Measurements from ENCODE around the gene RGL4.
"Not testable (repeated sequence)": the region's sequence is repeated elsewhere in the genome, so short reads cannot be mapped to it uniquely, and the experiment has no call there.

The RGL4 gene

DNA sequence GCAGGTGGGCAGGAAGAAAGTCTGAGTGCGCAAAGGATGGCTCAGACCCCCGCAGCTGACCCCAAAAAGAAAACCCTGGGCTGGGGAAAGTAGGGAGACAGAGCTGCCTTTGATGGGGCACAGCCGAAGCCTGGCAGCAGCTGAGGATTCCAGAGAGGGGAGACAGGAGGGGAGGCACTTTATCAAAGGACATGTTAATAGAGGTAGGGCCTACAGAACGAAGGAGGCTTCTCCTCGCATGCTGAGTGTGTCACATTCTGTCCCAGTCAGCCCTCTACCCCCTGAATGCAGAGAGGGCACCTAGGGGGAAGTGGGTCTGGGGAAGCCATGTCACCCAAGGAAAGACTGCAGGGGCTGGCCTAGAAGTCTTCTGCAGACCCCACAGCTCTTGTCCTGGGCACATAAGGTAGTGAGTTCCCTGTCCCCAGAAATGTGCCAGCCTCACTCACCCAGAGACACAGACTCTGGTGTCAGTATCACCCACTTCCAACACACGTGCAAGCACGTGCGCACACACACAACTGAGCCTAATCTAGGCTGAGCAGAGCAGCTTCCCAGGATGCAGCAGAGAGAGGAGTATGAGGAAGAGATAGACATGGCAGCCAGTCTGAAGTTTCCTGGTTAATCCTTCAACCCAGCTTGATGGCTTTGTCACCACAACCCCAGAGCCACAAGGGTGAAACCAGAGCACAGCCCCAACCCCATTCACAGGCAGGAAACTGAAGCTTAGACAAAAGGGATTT lies 18.3 kb upstream of the RGL4 start:
- not testable (repeated sequence) for H3K36me3 ChIP-seq (ENCODE audit: control insufficient read depth in 1 of 2, insufficient read depth in 2 of 2, low read length in 2 of 2)

DNA sequence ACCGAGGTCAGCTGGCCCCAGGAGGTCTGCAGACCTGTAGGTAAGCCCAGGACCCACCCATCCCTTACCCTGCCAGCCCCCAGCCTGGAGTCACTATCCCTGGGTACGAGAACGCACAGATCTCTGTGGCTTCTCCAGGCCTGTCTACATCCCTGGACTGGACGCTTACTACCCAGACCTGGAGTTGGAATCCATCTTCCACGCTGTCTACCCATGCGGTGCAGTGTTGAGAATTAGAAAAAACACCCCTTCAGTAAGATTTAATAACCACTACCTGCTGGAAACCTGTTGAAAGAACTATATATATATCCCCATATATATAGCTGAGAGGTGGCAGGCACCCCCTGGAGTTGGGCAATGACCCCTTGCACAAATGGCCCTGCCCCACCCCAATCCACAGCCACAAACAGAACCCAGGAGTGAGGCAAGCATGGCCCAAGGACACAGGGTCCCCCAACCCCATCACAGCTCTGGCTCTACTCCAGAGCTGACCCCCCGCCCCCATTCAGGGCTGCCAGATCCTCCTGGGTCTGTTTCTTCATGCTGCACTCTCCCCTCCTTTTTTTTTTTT lies 17.7 kb upstream of the RGL4 start:
- Histone ChIP-seq H3K27ac (ENCODE audit: low read length) (no peak overlapping the region), H3K4me1 (ENCODE audit: control insufficient read depth in 1 of 2, insufficient read depth in 2 of 2, low read length in 2 of 2) (no peaks in the 10 kb centered on the region), H3K4me3 (ENCODE audit: low read depth in 1 of 2, low read length in 2 of 2) (no peak overlapping the region), H3K27me3 (ENCODE audit: low read depth, low read length) (no peaks in the 10 kb centered on the region), H3K9me3 (ENCODE audit: control insufficient read depth in 1 of 2, low read length in 2 of 2) (no peaks in the 10 kb centered on the region), H3K36me3 (ENCODE audit: control insufficient read depth in 1 of 2, insufficient read depth in 2 of 2, low read length in 2 of 2) (no peaks in the 10 kb centered on the region)

More for the DNA sequence above, 18.3 kb upstream of the RGL4 start:
- not testable (repeated sequence) for H3K9me3 ChIP-seq (ENCODE audit: control insufficient read depth in 1 of 2, low read length in 2 of 2); H3K27me3 ChIP-seq (ENCODE audit: low read depth, low read length); H3K27ac ChIP-seq (ENCODE audit: low read length); H3K4me1 ChIP-seq (ENCODE audit: control insufficient read depth in 1 of 2, insufficient read depth in 2 of 2, low read length in 2 of 2); H3K4me3 ChIP-seq (ENCODE audit: low read depth in 1 of 2, low read length in 2 of 2)

DNA sequence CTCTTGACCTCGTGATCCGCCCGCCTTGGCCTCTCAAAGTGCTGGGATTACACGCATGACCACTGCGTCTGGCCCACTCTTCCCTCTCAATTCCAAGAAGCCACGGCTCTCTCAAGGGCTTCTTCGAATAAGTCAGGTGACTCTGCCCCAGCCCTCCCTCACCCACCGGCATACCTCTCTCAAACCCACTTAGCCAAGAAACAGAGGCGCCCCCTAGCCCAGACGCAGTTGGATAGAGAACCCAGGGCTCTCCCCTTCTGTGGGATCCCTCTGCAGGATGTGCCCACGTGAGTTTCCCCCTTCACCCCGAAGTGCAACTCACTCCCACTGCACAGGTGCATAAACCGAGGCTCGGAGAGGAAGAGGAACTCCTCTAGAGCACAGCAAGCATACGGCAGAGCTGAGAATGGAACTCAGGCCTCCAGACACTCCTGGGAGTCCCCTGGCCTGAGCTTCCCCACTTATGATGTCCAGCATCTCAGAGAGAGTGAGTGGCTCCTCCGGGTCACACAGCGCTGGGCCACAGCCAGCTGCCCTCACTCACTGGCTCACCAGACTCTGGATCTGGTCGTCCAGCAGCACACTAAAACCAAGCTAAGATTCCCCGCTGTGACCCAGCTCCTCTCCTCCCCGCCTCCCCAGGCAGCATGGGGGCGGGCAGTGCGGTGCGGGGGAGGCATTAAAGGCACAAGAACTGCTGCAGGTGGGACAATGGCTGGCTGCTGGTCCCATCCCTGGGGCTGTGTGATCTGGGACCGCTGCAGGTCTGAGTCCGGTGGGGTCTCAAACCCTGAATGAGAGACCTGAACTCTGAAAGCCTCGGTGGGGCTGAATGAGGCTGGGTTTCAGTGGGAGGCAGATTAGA lies 16.8 kb upstream of the RGL4 start:
- no peaks in the 10 kb centered on the region for H3K4me1 ChIP-seq (ENCODE audit: control insufficient read depth in 1 of 2, insufficient read depth in 2 of 2, low read length in 2 of 2)
- no peaks in the 10 kb centered on the region for H3K9me3 ChIP-seq (ENCODE audit: control insufficient read depth in 1 of 2, low read length in 2 of 2)
- no peaks in the 10 kb centered on the region for H3K27me3 ChIP-seq (ENCODE audit: low read depth, low read length)
- no peak overlapping the region for H3K27ac ChIP-seq (ENCODE audit: low read length)
- no peak overlapping the region for H3K4me3 ChIP-seq (ENCODE audit: low read depth in 1 of 2, low read length in 2 of 2)
- no peaks in the 10 kb centered on the region for H3K36me3 ChIP-seq (ENCODE audit: control insufficient read depth in 1 of 2, insufficient read depth in 2 of 2, low read length in 2 of 2)

DNA sequence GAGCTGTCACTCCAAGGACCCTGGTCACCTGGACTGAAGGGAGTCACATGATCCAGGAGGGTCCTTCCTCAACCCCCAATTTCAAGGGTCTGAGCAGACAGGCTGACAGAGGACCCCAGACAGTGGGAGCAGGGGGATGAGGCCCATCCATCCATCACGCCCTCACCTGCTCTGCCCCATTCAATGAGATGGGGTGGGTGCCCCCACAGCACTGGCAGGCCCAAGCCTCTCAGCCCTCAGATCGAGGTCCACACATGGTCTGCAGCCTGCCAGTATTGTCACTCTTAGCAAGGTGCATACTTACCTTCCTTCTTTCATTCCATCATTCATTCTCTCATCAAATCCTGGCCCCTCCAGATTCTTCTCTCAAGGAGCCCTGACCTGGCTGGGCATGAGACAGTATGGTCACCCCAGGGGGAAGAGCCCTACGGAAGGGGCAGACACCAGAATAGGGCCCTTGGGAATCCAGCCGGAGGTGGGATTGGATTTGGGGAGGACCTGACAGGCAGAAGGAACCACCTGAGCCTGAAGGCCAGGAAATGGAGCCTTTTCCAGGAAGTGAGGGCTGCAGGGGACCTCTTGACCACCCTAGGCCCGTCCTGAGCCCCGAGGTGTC lies 15.8 kb upstream of the RGL4 start:
- H3K27me3 ChIP-seq (ENCODE audit: low read depth, low read length); H3K27ac ChIP-seq (ENCODE audit: low read length); H3K36me3 ChIP-seq (ENCODE audit: control insufficient read depth in 1 of 2, insufficient read depth in 2 of 2, low read length in 2 of 2); H3K4me3 ChIP-seq (ENCODE audit: low read depth in 1 of 2, low read length in 2 of 2); H3K4me1 ChIP-seq (ENCODE audit: control insufficient read depth in 1 of 2, insufficient read depth in 2 of 2, low read length in 2 of 2); H3K9me3 ChIP-seq (ENCODE audit: control insufficient read depth in 1 of 2, low read length in 2 of 2): not testable (repeated sequence)

DNA sequence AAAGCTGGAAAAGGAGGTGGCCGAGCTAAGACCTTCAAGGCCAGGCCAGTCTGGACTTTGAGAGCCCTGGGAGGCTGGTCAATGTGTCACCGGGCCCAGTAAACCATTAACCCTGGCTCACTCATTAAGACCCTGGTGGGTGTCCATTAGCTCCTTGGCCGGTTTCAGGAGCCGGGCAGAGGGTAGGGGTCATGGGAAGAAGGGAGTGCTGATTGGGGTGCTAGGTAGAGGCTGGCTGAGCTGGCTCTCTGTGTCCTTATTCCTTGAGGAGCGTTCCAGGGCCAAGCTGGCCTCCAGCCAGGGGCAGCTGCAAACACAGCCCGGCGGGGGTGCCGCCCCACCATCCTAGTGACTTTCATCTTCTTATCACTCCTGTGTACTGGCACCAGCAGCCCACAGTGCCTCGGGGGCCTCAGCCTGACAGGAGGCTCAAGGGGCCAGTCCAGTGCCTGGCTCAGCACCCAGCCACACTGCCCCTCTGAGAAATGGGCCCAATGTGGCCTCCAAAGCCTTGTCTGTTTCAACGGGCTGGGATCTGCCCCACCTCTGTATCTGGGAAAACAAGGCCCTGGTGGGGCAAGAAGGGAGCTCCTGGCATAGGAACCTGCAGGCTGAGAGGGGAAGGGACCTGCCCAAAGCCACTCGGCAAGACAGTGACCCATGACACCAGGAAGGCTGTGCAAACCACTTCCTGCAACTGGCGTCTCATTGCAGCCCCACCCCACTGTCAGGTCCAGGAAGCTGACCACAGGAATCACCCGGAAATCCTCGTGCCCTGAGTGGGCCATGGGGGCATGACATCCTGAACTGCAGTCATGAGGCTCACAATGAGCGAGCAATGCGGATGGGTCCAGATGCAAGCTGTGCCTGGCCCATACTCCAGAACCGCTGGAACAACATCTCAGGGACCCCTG lies 15.1 kb upstream of the RGL4 start:
- Histone ChIP-seq H3K4me1 (ENCODE audit: control insufficient read depth in 1 of 2, insufficient read depth in 2 of 2, low read length in 2 of 2) (no peaks in the 10 kb centered on the region), H3K27me3 (ENCODE audit: low read depth, low read length) (no peaks in the 10 kb centered on the region), H3K36me3 (ENCODE audit: control insufficient read depth in 1 of 2, insufficient read depth in 2 of 2, low read length in 2 of 2) (no peaks in the 10 kb centered on the region), H3K27ac (ENCODE audit: low read length) (no peak overlapping the region), H3K4me3 (ENCODE audit: low read depth in 1 of 2, low read length in 2 of 2) (no peak overlapping the region), H3K9me3 (ENCODE audit: control insufficient read depth in 1 of 2, low read length in 2 of 2) (no peaks in the 10 kb centered on the region)

DNA sequence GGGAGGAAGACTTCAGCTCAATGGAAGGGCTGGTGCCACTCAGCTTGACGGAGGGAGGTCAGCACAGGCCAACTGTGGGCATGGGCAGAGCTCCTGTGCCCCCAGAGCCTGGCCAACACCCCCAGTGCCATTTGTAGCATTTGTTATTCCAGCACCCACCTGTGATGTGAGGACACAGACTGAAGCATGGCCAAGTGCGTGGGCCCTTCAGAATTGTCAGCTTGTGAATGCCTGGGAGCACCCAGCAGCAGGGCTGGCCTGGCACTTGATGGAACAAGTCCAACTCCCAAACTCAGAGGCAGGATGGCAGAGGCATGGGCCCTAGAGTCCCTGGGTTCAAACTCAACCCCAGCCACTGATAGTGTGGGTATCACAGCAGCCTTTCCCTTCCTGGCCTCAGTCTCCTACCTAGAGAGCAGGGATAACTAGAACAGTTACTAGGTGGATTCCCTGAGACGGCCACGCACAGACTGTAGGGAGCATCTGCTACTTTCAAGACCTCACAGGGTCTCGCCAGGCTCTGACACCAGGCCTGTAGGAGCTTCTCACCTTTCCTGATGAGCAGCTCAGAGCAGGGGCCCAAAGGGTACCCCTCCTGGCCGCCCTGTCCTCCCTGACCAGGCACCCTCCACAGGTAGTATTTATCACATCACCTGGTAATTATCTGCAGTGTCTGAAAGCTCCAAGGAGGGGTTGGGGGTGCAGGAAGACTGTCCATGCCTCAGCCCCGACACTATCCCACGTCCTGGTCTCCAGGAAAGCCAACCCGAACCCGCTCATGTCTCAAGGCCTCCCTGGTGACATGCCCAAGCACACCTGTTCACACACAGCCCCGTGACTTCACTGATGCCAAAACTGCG lies 13.7 kb upstream of the RGL4 start:
- H3K9me3 ChIP-seq (ENCODE audit: control insufficient read depth in 1 of 2, low read length in 2 of 2); H3K4me3 ChIP-seq (ENCODE audit: low read depth in 1 of 2, low read length in 2 of 2); H3K36me3 ChIP-seq (ENCODE audit: control insufficient read depth in 1 of 2, insufficient read depth in 2 of 2, low read length in 2 of 2); H3K4me1 ChIP-seq (ENCODE audit: control insufficient read depth in 1 of 2, insufficient read depth in 2 of 2, low read length in 2 of 2); H3K27ac ChIP-seq (ENCODE audit: low read length); H3K27me3 ChIP-seq (ENCODE audit: low read depth, low read length): not testable (repeated sequence)

DNA sequence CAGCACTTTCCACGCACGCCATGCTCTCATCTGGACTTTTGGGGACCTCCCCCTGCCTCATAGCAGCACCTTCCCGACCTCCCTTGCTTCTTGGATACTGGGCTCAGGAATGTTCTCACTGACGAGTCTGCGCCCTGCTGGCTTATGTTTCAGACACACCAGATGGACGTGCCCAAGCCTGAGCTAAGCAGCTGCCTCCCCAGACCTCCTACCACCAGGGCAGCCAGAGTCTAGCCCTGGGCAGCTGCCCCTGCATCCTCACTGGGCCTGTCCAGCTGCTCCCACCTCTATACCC lies 13.2 kb upstream of the RGL4 start:
- H3K4me1 ChIP-seq (ENCODE audit: control insufficient read depth in 1 of 2, insufficient read depth in 2 of 2, low read length in 2 of 2): no peaks in the 10 kb centered on the region
- H3K27me3 ChIP-seq (ENCODE audit: low read depth, low read length): no peaks in the 10 kb centered on the region
- no peak overlapping the region for H3K4me3 ChIP-seq (ENCODE audit: low read depth in 1 of 2, low read length in 2 of 2)
- H3K27ac ChIP-seq (ENCODE audit: low read length): no peak overlapping the region
- peaks cover 0 to 5% of the 10 kb centered on the region in 2 donors for H3K36me3 ChIP-seq (ENCODE audit: control insufficient read depth in 1 of 2, insufficient read depth in 2 of 2, low read length in 2 of 2)
- no peaks in the 10 kb centered on the region for H3K9me3 ChIP-seq (ENCODE audit: control insufficient read depth in 1 of 2, low read length in 2 of 2)

DNA sequence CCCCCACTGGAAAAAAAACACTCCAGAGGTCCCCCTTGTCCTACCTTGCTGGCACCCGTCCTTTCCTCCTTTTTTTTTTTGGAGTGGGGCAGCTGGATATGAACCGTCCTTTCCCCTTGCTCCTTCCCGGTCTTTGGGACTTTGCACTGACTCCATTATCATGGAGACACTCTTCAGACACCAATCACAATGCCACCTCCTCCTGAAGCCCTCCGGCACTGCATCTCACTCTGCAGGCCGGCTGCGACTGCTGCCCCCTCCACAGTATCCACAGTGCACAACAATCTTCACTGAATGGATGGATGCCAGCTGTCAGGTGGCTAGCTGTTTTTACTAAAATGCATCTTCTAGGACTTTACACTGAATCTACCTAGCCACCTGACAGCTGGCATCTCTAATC lies 12.7 kb upstream of the RGL4 start:
- no peaks in the 10 kb centered on the region for H3K4me1 ChIP-seq (ENCODE audit: control insufficient read depth in 1 of 2, insufficient read depth in 2 of 2, low read length in 2 of 2)
- H3K4me3 ChIP-seq (ENCODE audit: low read depth in 1 of 2, low read length in 2 of 2): no peak overlapping the region
- H3K27me3 ChIP-seq (ENCODE audit: low read depth, low read length): no peaks in the 10 kb centered on the region
- peaks cover 0 to 7% of the 10 kb centered on the region in 2 donors for H3K36me3 ChIP-seq (ENCODE audit: control insufficient read depth in 1 of 2, insufficient read depth in 2 of 2, low read length in 2 of 2)
- H3K9me3 ChIP-seq (ENCODE audit: control insufficient read depth in 1 of 2, low read length in 2 of 2): no peaks in the 10 kb centered on the region
- no peak overlapping the region for H3K27ac ChIP-seq (ENCODE audit: low read length)

DNA sequence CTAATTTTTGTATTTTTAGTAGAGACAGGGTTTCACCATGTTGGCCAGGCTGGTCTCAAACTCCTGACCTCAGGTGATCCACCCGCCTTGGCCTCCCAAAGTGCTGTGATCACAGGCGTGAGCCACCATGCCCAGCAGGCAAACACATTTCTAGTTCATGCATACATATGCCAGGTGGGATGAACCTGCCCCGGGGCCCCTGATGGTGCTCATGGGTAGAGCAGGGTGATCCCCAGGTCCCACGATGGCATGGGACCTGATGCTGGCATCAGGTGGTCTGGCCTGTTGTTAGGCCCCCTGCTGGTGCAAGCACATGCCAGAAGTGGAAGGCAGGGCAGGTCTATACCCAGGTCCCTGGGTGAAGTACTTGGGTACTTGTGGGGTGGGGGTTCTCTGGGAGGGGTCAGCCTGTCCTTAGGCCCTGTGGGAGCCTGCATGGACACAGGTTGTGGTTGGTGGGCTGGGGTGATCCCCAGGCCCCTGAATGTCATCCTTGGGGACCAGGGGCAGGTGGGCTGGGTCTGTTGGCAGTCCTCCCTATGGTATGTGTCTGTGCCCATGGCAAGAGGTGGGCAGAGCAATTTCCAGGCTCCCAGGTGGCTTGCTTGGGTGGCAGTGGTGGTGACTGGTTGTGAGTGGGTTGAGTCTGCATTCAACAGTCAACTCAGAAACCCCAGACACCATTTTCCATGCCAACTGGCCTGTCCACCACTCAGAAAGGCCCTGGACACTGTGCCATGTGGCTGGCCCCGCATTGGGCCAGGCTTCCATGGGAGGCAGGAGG lies 9.6 kb upstream of the RGL4 start:
- no peaks in the 10 kb centered on the region for H3K4me1 ChIP-seq (ENCODE audit: control insufficient read depth in 1 of 2, insufficient read depth in 2 of 2, low read length in 2 of 2)
- no peak overlapping the region for H3K4me3 ChIP-seq (ENCODE audit: low read depth in 1 of 2, low read length in 2 of 2)
- H3K27me3 ChIP-seq (ENCODE audit: low read depth, low read length): no peaks in the 10 kb centered on the region
- no peak overlapping the region for H3K27ac ChIP-seq (ENCODE audit: low read length)
- peaks cover 0 to 13% of the 10 kb centered on the region in 2 donors for H3K36me3 ChIP-seq (ENCODE audit: control insufficient read depth in 1 of 2, insufficient read depth in 2 of 2, low read length in 2 of 2)
- H3K9me3 ChIP-seq (ENCODE audit: control insufficient read depth in 1 of 2, low read length in 2 of 2): no peaks in the 10 kb centered on the region

DNA sequence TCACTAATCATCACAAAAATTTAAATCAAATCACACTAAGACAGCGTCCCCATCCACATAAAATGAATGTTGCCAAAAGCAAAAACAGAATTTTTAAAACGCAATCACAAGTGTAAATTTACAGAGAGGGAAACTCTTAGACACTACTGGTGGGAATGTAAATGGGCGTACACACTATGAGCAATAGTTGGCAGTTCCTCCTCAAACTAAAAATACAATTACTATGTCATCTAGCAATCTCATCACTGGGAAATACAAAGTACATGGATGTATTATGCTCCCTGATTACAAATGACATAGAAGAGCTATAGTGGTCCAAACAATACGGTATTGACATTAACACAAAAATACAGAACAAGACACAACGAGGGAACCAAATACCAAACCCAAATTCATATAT lies 8.7 kb upstream of the RGL4 start:
- H3K27ac ChIP-seq (ENCODE audit: low read length): no peak overlapping the region

More for the DNA sequence above, 8.7 kb upstream of the RGL4 start:
- Histone ChIP-seq H3K4me3 (ENCODE audit: low read depth in 1 of 2, low read length in 2 of 2) (no peak overlapping the region), H3K36me3 (ENCODE audit: control insufficient read depth in 1 of 2, insufficient read depth in 2 of 2, low read length in 2 of 2) (peaks cover 0 to 13% of the 10 kb centered on the region in 2 donors), H3K4me1 (ENCODE audit: control insufficient read depth in 1 of 2, insufficient read depth in 2 of 2, low read length in 2 of 2) (no peaks in the 10 kb centered on the region), H3K9me3 (ENCODE audit: control insufficient read depth in 1 of 2, low read length in 2 of 2) (no peaks in the 10 kb centered on the region), H3K27me3 (ENCODE audit: low read depth, low read length) (no peaks in the 10 kb centered on the region)

Data from muscle layer of duodenum (tissue), 2 donors.